ENCODE results near the gene NUDT14. TPM values are rescaled to one million over a fixed set of nuclear protein-coding genes. Genes with fewer than 3 reads are reported as not detected.

NUDT14 gene
- total RNA-seq, 1 experiment from 2014 or later = 75.3 TPM

GRCh38 chr14:105221598-105222178 lies 40.6 kb upstream of the NUDT14 start:
- no peaks in the 10 kb centered on the region for H3K27me3 ChIP-seq (ENCODE audit: control insufficient read depth, insufficient read depth, low read length)
- H3K4me1 ChIP-seq (ENCODE audit: control insufficient read depth, insufficient read depth, low read length) = no peaks in the 10 kb centered on the region
- H3K4me3 ChIP-seq (ENCODE audit: low read depth in 2 of 2, low read length in 2 of 2) = no peak overlapping the region
- in situ Hi-C loops (cut with HindIII; ENCODE audit: low pct_unique_long_range_greater_than_20kb, low sequenced_read_pairs) = no loop called here
- intact Hi-C loops (cut with micrococcal nuclease; ENCODE audit: unreplicated experiment) = no loop called here
- no peak for ATAC-seq
- TF ChIP-seq SIN3A (IDR thresholded peaks at IDR 0.05; ENCODE audit: borderline replicate concordance, insufficient read depth, low read depth, low read length) (no peak), TCF7L2 (IDR thresholded peaks at IDR 0.05; ENCODE audit: low read depth, low read length) (no peak), CTCF (IDR thresholded peaks at IDR 0.05) (no peak), POLR2AphosphoS5 (IDR thresholded peaks at IDR 0.05; ENCODE audit: low read depth, low read length) (no peak), REST (IDR thresholded peaks at IDR 0.05; ENCODE audit: insufficient read depth in 1 of 2, low read depth in 2 of 2, low read length in 1 of 2) (no peak)
- H3K36me3 ChIP-seq (ENCODE audit: control insufficient read depth, insufficient read depth, low read length) = 0 out of 2 replicates have a peak, but pooled peaks cover 2% of the 10 kb centered on the region
- no peaks in the 10 kb centered on the region for H3K9me3 ChIP-seq (ENCODE audit: control insufficient read depth, insufficient read depth, low read depth, low read length)
- ChIA-PET POLR2A (no interaction called here), CTCF (no interaction called here)
- no peak for DNase-seq (ENCODE audit: low read depth, low spot score)
- no TSS peak for BruUV-seq (replicated peaks)
- H3K27ac ChIP-seq (ENCODE audit: low read length) = no peak overlapping the region

GRCh38 chr14:105220699-105221597 lies 39.8 kb upstream of the NUDT14 start:
- no TSS peak for BruUV-seq (replicated peaks)
- in situ Hi-C loops (cut with HindIII; ENCODE audit: low pct_unique_long_range_greater_than_20kb, low sequenced_read_pairs) = no loop called here
- Histone ChIP-seq H3K36me3 (ENCODE audit: control insufficient read depth, insufficient read depth, low read length) (0 out of 2 replicates have a peak, but pooled peaks cover 2% of the 10 kb centered on the region), H3K4me3 (ENCODE audit: low read depth in 2 of 2, low read length in 2 of 2) (no peak overlapping the region), H3K27me3 (ENCODE audit: control insufficient read depth, insufficient read depth, low read length) (no peaks in the 10 kb centered on the region), H3K4me1 (ENCODE audit: control insufficient read depth, insufficient read depth, low read length) (no peaks in the 10 kb centered on the region), H3K27ac (ENCODE audit: low read length) (no peak overlapping the region), H3K9me3 (ENCODE audit: control insufficient read depth, insufficient read depth, low read depth, low read length) (no peaks in the 10 kb centered on the region)
- DNase-seq (ENCODE audit: low read depth, low spot score) (no peak), ATAC-seq (0 out of 2 replicates have a peak, but pooled peaks have one; percentile 28)
- POLR2A ChIA-PET = no interaction called here
- CTCF ChIA-PET = no interaction called here
- TF ChIP-seq SIN3A (IDR thresholded peaks at IDR 0.05; ENCODE audit: borderline replicate concordance, insufficient read depth, low read depth, low read length) (no peak), REST (IDR thresholded peaks at IDR 0.05; ENCODE audit: insufficient read depth in 1 of 2, low read depth in 2 of 2, low read length in 1 of 2) (no peak)
- intact Hi-C loops (cut with micrococcal nuclease; ENCODE audit: unreplicated experiment) = no loop called here
